GM04504 (cell line): Measurements from ENCODE around the gene ADGRB3.
"Not testable (repeated sequence)": the region's sequence is repeated elsewhere in the genome, so short reads cannot be mapped to it uniquely, and the experiment has no call there.

Experiments
- DNase-seq: peaks from one replicate; pipeline ENCODE4 v3.0.0-alpha.2; 2012; ENCODE audit warnings: low read depth

Gene ADGRB3

DNA sequence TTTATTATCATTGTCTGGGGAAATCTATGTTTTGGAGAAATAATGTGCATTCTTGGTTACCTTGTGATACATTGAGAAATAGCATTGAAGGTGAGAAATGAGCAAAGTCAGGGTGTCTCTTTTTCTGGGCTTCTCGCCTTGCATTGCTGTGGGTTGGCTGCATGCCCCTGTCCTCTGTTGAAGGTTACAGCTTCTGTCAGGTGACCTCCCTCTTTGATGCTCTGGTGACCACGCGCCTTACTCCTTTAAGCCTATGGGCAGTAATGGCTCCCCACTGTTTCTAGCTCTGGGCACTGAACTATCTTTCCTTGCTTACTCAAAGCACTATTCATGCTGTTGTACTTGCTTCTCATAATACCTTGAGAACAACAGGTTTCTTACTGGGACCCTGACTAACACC, 14.6 kb downstream of the ADGRB3 start:
- no peak for DNase-seq

GRCh38 chr6:68650142-68650541, 15.1 kb downstream of the ADGRB3 start:
- DNase-seq = no peak

GRCh38 chr6:68651011-68651985, 16.2 kb downstream of the ADGRB3 start:
- no peak for DNase-seq

- no peak for DNase-seq
Measured at GRCh38 chr6:68652117-68652536, 17.0 kb downstream of the ADGRB3 start.

- no peak for DNase-seq
Measured at GRCh38 chr6:68653074-68653705, 18.1 kb downstream of the ADGRB3 start.

- no peak for DNase-seq
Measured at GRCh38 chr6:68653706-68654089, 18.6 kb downstream of the ADGRB3 start.

GRCh38 chr6:68654134-68654533, 19.1 kb downstream of the ADGRB3 start:
- DNase-seq = no peak

- no peak for DNase-seq
Measured at GRCh38 chr6:68655028-68655427, 19.9 kb downstream of the ADGRB3 start.

- DNase-seq = no peak
Measured at GRCh38 chr6:68657374-68658139, 22.5 kb downstream of the ADGRB3 start.

DNA sequence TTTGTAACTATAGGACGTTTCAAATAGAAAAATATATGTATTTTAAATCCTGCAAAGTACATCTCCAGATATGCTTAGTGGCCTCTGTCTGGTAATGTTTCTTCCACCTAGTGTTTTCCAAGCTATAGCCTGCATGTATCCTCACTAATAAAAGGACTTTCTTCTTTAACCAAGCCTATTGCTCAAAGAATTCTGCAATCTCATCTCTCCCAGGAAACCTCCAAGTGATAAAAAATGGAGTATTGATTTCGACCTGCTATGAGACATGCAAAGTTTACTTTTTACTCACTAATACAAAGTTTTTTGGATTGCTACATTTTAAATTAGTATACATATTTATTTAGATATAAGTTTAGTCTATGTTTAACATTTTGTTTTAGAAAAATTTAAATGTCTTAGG, 23.3 kb downstream of the ADGRB3 start:
- no peak for DNase-seq

- no peak for DNase-seq
Measured at GRCh38 chr6:68673255-68673654, 38.2 kb downstream of the ADGRB3 start.

- no peak for DNase-seq
Measured at GRCh38 chr6:68675548-68675947, 40.5 kb downstream of the ADGRB3 start.

- DNase-seq = not testable (repeated sequence)
Measured at GRCh38 chr6:68676094-68676493, 41.0 kb downstream of the ADGRB3 start.

GRCh38 chr6:68677058-68677457, 42.0 kb downstream of the ADGRB3 start:
- DNase-seq = no peak

- DNase-seq = no peak
Measured at GRCh38 chr6:68679399-68679798, 44.3 kb downstream of the ADGRB3 start.

- DNase-seq = no peak
Measured at GRCh38 chr6:68680264-68680663, 45.2 kb downstream of the ADGRB3 start.

GRCh38 chr6:68689910-68690309, 54.8 kb downstream of the ADGRB3 start:
- no peak for DNase-seq

GRCh38 chr6:68691120-68691519, 56.0 kb downstream of the ADGRB3 start:
- DNase-seq = no peak

GRCh38 chr6:68693271-68693670, 58.2 kb downstream of the ADGRB3 start:
- DNase-seq = no peak

DNA sequence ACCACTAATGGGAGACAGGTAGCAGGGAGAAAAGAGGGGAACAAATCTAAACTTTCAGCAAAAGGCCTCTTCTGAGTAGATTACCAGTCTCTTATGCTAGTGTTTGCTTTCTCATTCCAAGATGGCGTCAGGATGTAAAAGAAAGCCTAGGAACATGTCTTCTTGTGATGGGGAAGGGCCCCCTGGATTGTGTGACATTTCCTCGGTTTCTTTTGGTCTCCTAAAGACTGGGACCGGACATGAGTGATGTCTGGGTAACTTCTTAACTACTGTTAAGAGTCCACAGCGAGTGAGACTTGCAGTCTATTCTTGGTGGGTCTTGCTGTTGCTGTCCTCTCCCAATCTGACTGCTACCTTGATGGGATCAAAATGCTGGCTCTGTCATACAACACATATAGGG, 60.3 kb downstream of the ADGRB3 start:
- no peak for DNase-seq

DNA sequence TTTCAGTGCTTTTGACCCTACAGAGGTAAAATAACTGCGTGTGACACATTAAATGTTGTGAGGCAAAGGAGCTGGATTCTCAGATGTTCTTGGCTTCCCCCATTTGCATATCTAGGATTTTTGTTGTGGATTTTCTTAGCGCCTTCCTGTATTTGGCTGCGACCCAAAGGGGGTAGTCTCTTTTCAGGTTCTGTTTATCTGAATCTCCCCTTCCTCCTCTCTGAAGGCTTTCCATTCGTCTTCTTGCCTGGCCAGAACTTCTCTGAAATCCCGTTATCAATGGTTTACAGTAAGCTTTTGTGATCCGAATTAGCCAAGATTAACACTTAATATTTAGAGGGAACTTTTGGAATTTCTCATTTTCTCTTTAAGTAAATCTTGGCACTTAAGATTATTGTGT, 60.8 kb downstream of the ADGRB3 start:
- DNase-seq = no peak

DNA sequence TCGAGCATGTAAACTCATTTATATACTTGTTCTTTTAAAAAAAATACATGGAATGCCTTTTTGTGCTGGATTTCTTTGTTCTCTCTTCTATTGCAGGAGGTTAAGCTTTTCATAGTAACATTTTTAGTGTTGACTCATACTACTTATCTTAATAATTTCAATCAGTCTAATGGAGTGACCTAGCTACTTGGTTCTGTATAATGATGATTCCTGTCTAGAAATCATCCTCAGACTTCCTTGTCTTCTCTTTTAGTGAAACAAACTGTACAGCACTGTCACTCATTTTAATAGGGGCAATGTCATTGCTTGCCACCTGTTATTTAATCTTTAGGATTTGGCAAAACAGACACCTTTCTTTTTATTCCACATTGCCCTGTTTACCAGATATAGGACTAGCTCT, 62.3 kb downstream of the ADGRB3 start:
- DNase-seq = no peak

DNA sequence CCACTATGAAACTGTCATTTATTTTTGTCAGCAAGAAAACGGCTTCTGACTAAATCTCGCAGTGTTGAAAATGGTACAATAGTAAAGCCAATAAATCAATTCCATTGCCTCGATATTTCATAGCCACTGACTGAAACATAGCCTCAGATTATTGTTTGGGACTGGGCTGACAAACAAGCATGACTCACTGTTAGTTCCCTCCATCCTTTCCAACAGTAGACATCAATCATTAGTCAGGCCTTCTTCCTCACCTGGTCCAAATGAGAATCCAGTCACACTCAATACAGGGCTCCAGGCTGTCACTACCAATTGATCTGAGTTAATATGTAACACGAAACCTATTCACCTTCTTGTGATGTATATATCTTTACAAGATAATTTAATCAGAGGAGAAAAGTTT, 66.1 kb downstream of the ADGRB3 start:
- DNase-seq = no peak
